22Rv1 (cell line): ENCODE data around the gene STOX2.

ENCODE experiments used
- ZFX ChIP-seq: fragments of 450-650 bp; IDR thresholded peaks from 2 replicates; pipeline ENCODE4 v1.6.1; 2017; ENCODE audit warnings: antibody characterized with exemption, borderline replicate concordance
- TF ChIP-seq, protein P1 (sequence below): fragments of 450-650 bp; IDR thresholded peaks from 2 replicates; pipeline ENCODE4 v1.5.1; 2017; ENCODE audit warnings: mild to moderate bottlenecking

DNA sequence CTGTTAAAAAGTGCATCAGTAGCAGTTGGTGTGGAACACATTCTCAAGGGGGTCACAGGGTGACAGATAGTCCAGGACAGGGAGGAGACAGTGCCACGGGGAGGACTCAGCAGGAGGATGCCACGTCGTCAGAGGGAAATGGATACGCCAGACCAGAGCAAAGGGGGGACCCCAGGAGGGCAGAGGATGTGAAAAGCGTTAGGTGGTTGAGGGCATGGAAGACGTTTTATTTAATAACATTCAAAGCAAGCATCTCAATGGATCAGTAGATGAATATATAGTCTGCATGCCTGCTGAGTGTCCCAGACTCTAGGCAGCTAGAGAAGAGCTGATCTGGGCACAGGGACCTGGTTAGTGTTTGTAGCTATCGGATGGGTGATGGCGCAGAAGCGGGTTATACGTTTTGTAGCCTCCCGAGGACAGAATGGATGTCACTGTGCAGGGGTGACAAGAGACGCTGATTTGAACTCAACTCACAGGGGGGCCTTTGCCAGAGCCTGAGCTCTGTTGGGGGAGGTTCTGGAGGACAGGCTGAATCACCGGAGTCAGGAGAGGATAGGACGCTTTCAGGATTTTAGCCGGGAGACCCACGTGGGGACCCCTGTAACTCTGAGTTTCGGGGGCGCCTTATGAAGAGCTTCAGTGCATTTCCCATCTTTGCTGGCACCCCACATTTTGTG lies 81.3 kb downstream of the STOX2 start:
- TF ChIP-seq, protein P1, sequence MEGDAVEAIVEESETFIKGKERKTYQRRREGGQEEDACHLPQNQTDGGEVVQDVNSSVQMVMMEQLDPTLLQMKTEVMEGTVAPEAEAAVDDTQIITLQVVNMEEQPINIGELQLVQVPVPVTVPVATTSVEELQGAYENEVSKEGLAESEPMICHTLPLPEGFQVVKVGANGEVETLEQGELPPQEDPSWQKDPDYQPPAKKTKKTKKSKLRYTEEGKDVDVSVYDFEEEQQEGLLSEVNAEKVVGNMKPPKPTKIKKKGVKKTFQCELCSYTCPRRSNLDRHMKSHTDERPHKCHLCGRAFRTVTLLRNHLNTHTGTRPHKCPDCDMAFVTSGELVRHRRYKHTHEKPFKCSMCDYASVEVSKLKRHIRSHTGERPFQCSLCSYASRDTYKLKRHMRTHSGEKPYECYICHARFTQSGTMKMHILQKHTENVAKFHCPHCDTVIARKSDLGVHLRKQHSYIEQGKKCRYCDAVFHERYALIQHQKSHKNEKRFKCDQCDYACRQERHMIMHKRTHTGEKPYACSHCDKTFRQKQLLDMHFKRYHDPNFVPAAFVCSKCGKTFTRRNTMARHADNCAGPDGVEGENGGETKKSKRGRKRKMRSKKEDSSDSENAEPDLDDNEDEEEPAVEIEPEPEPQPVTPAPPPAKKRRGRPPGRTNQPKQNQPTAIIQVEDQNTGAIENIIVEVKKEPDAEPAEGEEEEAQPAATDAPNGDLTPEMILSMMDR = no peak
- no peak for TF ChIP-seq ZFX
